SU-DHL-6 (cell line): ENCODE data around the gene MPPED2.

Experiments
- EZH2phosphoT487 ChIP-seq: fragments of 200-600 bp; sonication (generic), shearing (Covaris generic); conservative IDR thresholded peaks from 2 replicates; pipeline ENCODE4 v1.6.1; 2018; ENCODE audit warnings: mild to moderate bottlenecking, antibody characterized with exemption, low read length, moderate library complexity, mixed read lengths
- TF ChIP-seq, protein P1 (sequence below): fragments of 200-600 bp; sonication (generic); IDR thresholded peaks from one replicate; pipeline ENCODE4 v1.5.1; 2017; ENCODE audit warnings: antibody characterized with exemption, mild to moderate bottlenecking, low read length, moderate library complexity; ENCODE audit not compliant: insufficient read depth, poor library complexity, severe bottlenecking

DNA sequence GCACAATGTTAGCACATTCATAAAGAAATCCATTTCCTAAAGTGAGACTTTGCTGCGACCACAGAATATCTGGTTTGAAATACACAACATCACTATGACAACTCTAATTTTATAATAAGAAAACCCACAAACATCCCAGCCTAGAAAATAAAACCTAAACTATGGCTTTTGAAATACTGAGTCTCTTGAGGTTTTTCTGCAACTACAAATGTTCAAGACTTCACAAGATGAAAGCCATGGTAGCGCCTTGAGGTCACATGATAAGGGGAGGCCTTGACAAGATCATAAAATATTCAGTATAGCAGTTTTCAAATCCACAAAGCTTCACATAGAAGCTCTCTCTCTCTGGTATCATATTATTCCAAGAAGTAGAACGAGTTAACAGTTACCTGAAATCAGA lies 126.8 kb downstream of the MPPED2 start:
- TF ChIP-seq, protein P1, sequence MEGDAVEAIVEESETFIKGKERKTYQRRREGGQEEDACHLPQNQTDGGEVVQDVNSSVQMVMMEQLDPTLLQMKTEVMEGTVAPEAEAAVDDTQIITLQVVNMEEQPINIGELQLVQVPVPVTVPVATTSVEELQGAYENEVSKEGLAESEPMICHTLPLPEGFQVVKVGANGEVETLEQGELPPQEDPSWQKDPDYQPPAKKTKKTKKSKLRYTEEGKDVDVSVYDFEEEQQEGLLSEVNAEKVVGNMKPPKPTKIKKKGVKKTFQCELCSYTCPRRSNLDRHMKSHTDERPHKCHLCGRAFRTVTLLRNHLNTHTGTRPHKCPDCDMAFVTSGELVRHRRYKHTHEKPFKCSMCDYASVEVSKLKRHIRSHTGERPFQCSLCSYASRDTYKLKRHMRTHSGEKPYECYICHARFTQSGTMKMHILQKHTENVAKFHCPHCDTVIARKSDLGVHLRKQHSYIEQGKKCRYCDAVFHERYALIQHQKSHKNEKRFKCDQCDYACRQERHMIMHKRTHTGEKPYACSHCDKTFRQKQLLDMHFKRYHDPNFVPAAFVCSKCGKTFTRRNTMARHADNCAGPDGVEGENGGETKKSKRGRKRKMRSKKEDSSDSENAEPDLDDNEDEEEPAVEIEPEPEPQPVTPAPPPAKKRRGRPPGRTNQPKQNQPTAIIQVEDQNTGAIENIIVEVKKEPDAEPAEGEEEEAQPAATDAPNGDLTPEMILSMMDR: no peak
- no peak for TF ChIP-seq EZH2phosphoT487
